ENCODE results near the gene XYLT1. TPM values are rescaled to one million over a fixed set of nuclear protein-coding genes. Genes with fewer than 3 reads are reported as not detected.

XYLT1 gene
- total RNA-seq, 1 donor from 2014 or later, result under 0.01 TPM

GRCh38 chr16:17324451-17324850 is 146.3 kb downstream of the XYLT1 start:
- no peak for TF ChIP-seq CTCF (IDR thresholded peaks at IDR 0.05; ENCODE audit: insufficient read depth, low read length, severe bottlenecking)
- no peaks in the 10 kb centered on the region for H3K27me3 ChIP-seq (ENCODE audit: control insufficient read depth, insufficient read depth, low read length)
- no peak for FAIRE-seq
- no peaks in the 10 kb centered on the region for H3K36me3 ChIP-seq (ENCODE audit: control insufficient read depth, insufficient read depth, low read length)
- DNase-seq (ENCODE audit: low read depth), result no peak
- no peak overlapping the region for H3K4me3 ChIP-seq (ENCODE audit: low read depth, low read length)

GRCh38 chr16:17323171-17323570 is 147.6 kb downstream of the XYLT1 start:
- Histone ChIP-seq H3K36me3 (ENCODE audit: control insufficient read depth, insufficient read depth, low read length) (no peaks in the 10 kb centered on the region), H3K4me3 (ENCODE audit: low read depth, low read length) (no peak overlapping the region), H3K27me3 (ENCODE audit: control insufficient read depth, insufficient read depth, low read length) (no peaks in the 10 kb centered on the region)
- no peak for TF ChIP-seq CTCF (IDR thresholded peaks at IDR 0.05; ENCODE audit: insufficient read depth, low read length, severe bottlenecking)
- FAIRE-seq, result no peak
- DNase-seq (ENCODE audit: low read depth), result no peak

GRCh38 chr16:17321824-17322223 is 148.9 kb downstream of the XYLT1 start:
- Histone ChIP-seq H3K4me3 (ENCODE audit: low read depth, low read length) (no peak overlapping the region), H3K27me3 (ENCODE audit: control insufficient read depth, insufficient read depth, low read length) (no peaks in the 10 kb centered on the region), H3K36me3 (ENCODE audit: control insufficient read depth, insufficient read depth, low read length) (no peaks in the 10 kb centered on the region)
- TF ChIP-seq CTCF (IDR thresholded peaks at IDR 0.05; ENCODE audit: insufficient read depth, low read length, severe bottlenecking), result no peak
- DNase-seq (ENCODE audit: low read depth) (no peak), FAIRE-seq (no peak)

GRCh38 chr16:17320009-17320408 is 150.8 kb downstream of the XYLT1 start:
- Histone ChIP-seq H3K36me3 (ENCODE audit: control insufficient read depth, insufficient read depth, low read length) (no peaks in the 10 kb centered on the region), H3K4me3 (ENCODE audit: low read depth, low read length) (no peak overlapping the region), H3K27me3 (ENCODE audit: control insufficient read depth, insufficient read depth, low read length) (no peaks in the 10 kb centered on the region)
- TF ChIP-seq CTCF (IDR thresholded peaks at IDR 0.05; ENCODE audit: insufficient read depth, low read length, severe bottlenecking), result no peak
- no peak for DNase-seq (ENCODE audit: low read depth)
- FAIRE-seq, result no peak

GRCh38 chr16:17318238-17318637 is 152.5 kb downstream of the XYLT1 start:
- DNase-seq (ENCODE audit: low read depth) (no peak), FAIRE-seq (no peak)
- no peak for TF ChIP-seq CTCF (IDR thresholded peaks at IDR 0.05; ENCODE audit: insufficient read depth, low read length, severe bottlenecking)
- no peaks in the 10 kb centered on the region for H3K27me3 ChIP-seq (ENCODE audit: control insufficient read depth, insufficient read depth, low read length)
- no peak overlapping the region for H3K4me3 ChIP-seq (ENCODE audit: low read depth, low read length)
- H3K36me3 ChIP-seq (ENCODE audit: control insufficient read depth, insufficient read depth, low read length), result no peaks in the 10 kb centered on the region

GRCh38 chr16:17316005-17316404 is 154.8 kb downstream of the XYLT1 start:
- H3K4me3 ChIP-seq (ENCODE audit: low read depth, low read length), result no peak overlapping the region
- FAIRE-seq (no peak), DNase-seq (ENCODE audit: low read depth) (no peak)
- no peak for TF ChIP-seq CTCF (IDR thresholded peaks at IDR 0.05; ENCODE audit: insufficient read depth, low read length, severe bottlenecking)
- no peaks in the 10 kb centered on the region for H3K27me3 ChIP-seq (ENCODE audit: control insufficient read depth, insufficient read depth, low read length)
- no peaks in the 10 kb centered on the region for H3K36me3 ChIP-seq (ENCODE audit: control insufficient read depth, insufficient read depth, low read length)

All from bronchial epithelial cell (primary cell).